Activated naive CD8-positive, alpha-beta T cell treated with anti-CD3 and anti-CD28 coated beads, Interleukin-2, amount 50 U/mL, for 24 hours (primary cell): ENCODE data around the gene GRB10.
A peak's percentile ranks its signal among the peaks of the same experiment; 100 is the strongest.

Source experiments
- ATAC-seq: fragments of 150-1000 bp; cut with Tn5 transposase; one replicate; pipeline ENCODE4 v1.10.0; 2021
- DNase-seq: peaks from one replicate; pipeline ENCODE4 v3.0.0; 2021
- H3K27ac Mint-ChIP-seq: one replicate; pipeline ENCODE4 v1.8.0; 2021; ENCODE audit warnings: mild to moderate bottlenecking, mixed read lengths
- H3K27me3 Mint-ChIP-seq: one replicate; pipeline ENCODE4 v1.8.0; 2021; ENCODE audit warnings: mixed read lengths
- H3K36me3 Mint-ChIP-seq: one replicate; pipeline ENCODE4 v1.8.0; 2021; ENCODE audit warnings: low read depth, mixed read lengths
- H3K4me1 Mint-ChIP-seq: one replicate; pipeline ENCODE4 v1.8.0; 2021; ENCODE audit warnings: mixed read lengths
- H3K4me3 Mint-ChIP-seq: one replicate; pipeline ENCODE4 v1.8.0; 2021; ENCODE audit warnings: mild to moderate bottlenecking, moderate library complexity, mixed read lengths
- H3K9me3 Mint-ChIP-seq: one replicate; pipeline ENCODE4 v1.8.0; 2021; ENCODE audit warnings: mixed read lengths

Gene GRB10

GRCh38 chr7:50628434-50629084, 154.1 kb downstream of the GRB10 start:
- ATAC-seq: no peak
- Mint-ChIP-seq H3K27ac (no peak overlapping the region), H3K9me3 (no peaks in the 10 kb centered on the region), H3K36me3 (no peaks in the 10 kb centered on the region), H3K27me3 (peaks cover 5% of the 10 kb centered on the region), H3K4me3 (no peak overlapping the region), H3K4me1 (no peaks in the 10 kb centered on the region)
- DNase-seq: no peak

- H3K4me1 Mint-ChIP-seq: no peaks in the 10 kb centered on the region
- DNase-seq (no peak), ATAC-seq (no peak)
- no peaks in the 10 kb centered on the region for H3K9me3 Mint-ChIP-seq
- H3K27ac Mint-ChIP-seq: no peak overlapping the region
- H3K36me3 Mint-ChIP-seq: no peaks in the 10 kb centered on the region
- peaks cover 2% of the 10 kb centered on the region for H3K27me3 Mint-ChIP-seq
- no peak overlapping the region for H3K4me3 Mint-ChIP-seq
These were observed 154.8 kb downstream of the GRB10 start for GRCh38 chr7:50627824-50628361.

- Mint-ChIP-seq H3K27me3 (peaks cover 2% of the 10 kb centered on the region), H3K27ac (no peak overlapping the region), H3K4me3 (no peak overlapping the region), H3K9me3 (no peaks in the 10 kb centered on the region), H3K36me3 (no peaks in the 10 kb centered on the region), H3K4me1 (no peaks in the 10 kb centered on the region)
- no peak for ATAC-seq
- DNase-seq: no peak
These were observed 156.4 kb downstream of the GRB10 start for GRCh38 chr7:50626286-50626685.

- H3K27me3 Mint-ChIP-seq: peaks cover 2% of the 10 kb centered on the region
- no peaks in the 10 kb centered on the region for H3K36me3 Mint-ChIP-seq
- H3K27ac Mint-ChIP-seq: no peak overlapping the region
- no peak for ATAC-seq
- no peak overlapping the region for H3K4me3 Mint-ChIP-seq
- no peak for DNase-seq
- H3K9me3 Mint-ChIP-seq: no peaks in the 10 kb centered on the region
- no peaks in the 10 kb centered on the region for H3K4me1 Mint-ChIP-seq
These were observed 157.3 kb downstream of the GRB10 start for GRCh38 chr7:50625360-50625759.

- no peaks in the 10 kb centered on the region for H3K27me3 Mint-ChIP-seq
- H3K9me3 Mint-ChIP-seq: no peaks in the 10 kb centered on the region
- no peak overlapping the region for H3K4me3 Mint-ChIP-seq
- DNase-seq (no peak), ATAC-seq (no peak)
- H3K27ac Mint-ChIP-seq: no peak overlapping the region
- no peaks in the 10 kb centered on the region for H3K36me3 Mint-ChIP-seq
- H3K4me1 Mint-ChIP-seq: no peaks in the 10 kb centered on the region
These were observed 159.9 kb downstream of the GRB10 start for GRCh38 chr7:50622821-50623220.

GRCh38 chr7:50621973-50622490, 160.7 kb downstream of the GRB10 start:
- Mint-ChIP-seq H3K27ac (no peak overlapping the region), H3K27me3 (no peaks in the 10 kb centered on the region), H3K36me3 (no peaks in the 10 kb centered on the region), H3K4me3 (no peak overlapping the region), H3K9me3 (no peaks in the 10 kb centered on the region), H3K4me1 (no peaks in the 10 kb centered on the region)
- no peak for ATAC-seq
- DNase-seq: no peak

GRCh38 chr7:50621206-50621605, 161.5 kb downstream of the GRB10 start:
- Mint-ChIP-seq H3K9me3 (no peaks in the 10 kb centered on the region), H3K27me3 (no peaks in the 10 kb centered on the region), H3K36me3 (no peaks in the 10 kb centered on the region), H3K4me1 (no peaks in the 10 kb centered on the region), H3K27ac (no peak overlapping the region), H3K4me3 (no peak overlapping the region)
- DNase-seq: no peak
- ATAC-seq: no peak

GRCh38 chr7:50620433-50620832, 162.3 kb downstream of the GRB10 start:
- no peak for ATAC-seq
- no peak overlapping the region for H3K27ac Mint-ChIP-seq
- no peaks in the 10 kb centered on the region for H3K9me3 Mint-ChIP-seq
- H3K4me3 Mint-ChIP-seq: no peak overlapping the region
- H3K36me3 Mint-ChIP-seq: no peaks in the 10 kb centered on the region
- no peak for DNase-seq
- H3K27me3 Mint-ChIP-seq: no peaks in the 10 kb centered on the region
- no peaks in the 10 kb centered on the region for H3K4me1 Mint-ChIP-seq

- Mint-ChIP-seq H3K4me3 (no peak overlapping the region), H3K36me3 (no peaks in the 10 kb centered on the region), H3K27ac (no peak overlapping the region), H3K27me3 (no peaks in the 10 kb centered on the region), H3K9me3 (no peaks in the 10 kb centered on the region), H3K4me1 (no peaks in the 10 kb centered on the region)
- DNase-seq (no peak), ATAC-seq (no peak)
These were observed 163.0 kb downstream of the GRB10 start for GRCh38 chr7:50619684-50620083.

GRCh38 chr7:50618281-50618680, 164.4 kb downstream of the GRB10 start:
- no peak for ATAC-seq
- Mint-ChIP-seq H3K36me3 (no peaks in the 10 kb centered on the region), H3K27ac (no peak overlapping the region), H3K9me3 (no peaks in the 10 kb centered on the region), H3K4me1 (no peaks in the 10 kb centered on the region), H3K27me3 (no peaks in the 10 kb centered on the region), H3K4me3 (no peak overlapping the region)
- DNase-seq: no peak

- H3K4me3 Mint-ChIP-seq: no peak overlapping the region
- ATAC-seq: no peak
- peaks cover 8% of the 10 kb centered on the region for H3K4me1 Mint-ChIP-seq
- no peak overlapping the region for H3K27ac Mint-ChIP-seq
- no peaks in the 10 kb centered on the region for H3K36me3 Mint-ChIP-seq
- DNase-seq: no peak
- H3K27me3 Mint-ChIP-seq: no peaks in the 10 kb centered on the region
- H3K9me3 Mint-ChIP-seq: no peaks in the 10 kb centered on the region
These were observed 167.1 kb downstream of the GRB10 start for GRCh38 chr7:50615519-50616080.

GRCh38 chr7:50614721-50615518, 167.8 kb downstream of the GRB10 start:
- Mint-ChIP-seq H3K36me3 (no peaks in the 10 kb centered on the region), H3K9me3 (no peaks in the 10 kb centered on the region), H3K27me3 (no peaks in the 10 kb centered on the region), H3K4me3 (no peak overlapping the region), H3K27ac (no peak overlapping the region), H3K4me1 (peaks cover 15% of the 10 kb centered on the region)
- ATAC-seq (peak; percentile 33), DNase-seq (no peak)

- peaks cover 18% of the 10 kb centered on the region for H3K4me1 Mint-ChIP-seq
- no peak overlapping the region for H3K4me3 Mint-ChIP-seq
- H3K36me3 Mint-ChIP-seq: no peaks in the 10 kb centered on the region
- H3K27ac Mint-ChIP-seq: no peak overlapping the region
- H3K27me3 Mint-ChIP-seq: no peaks in the 10 kb centered on the region
- no peak for DNase-seq
- no peaks in the 10 kb centered on the region for H3K9me3 Mint-ChIP-seq
- ATAC-seq: no peak
These were observed 169.2 kb downstream of the GRB10 start for GRCh38 chr7:50613473-50613872.

- DNase-seq (no peak), ATAC-seq (no peak)
- Mint-ChIP-seq H3K4me3 (no peak overlapping the region), H3K27ac (no peak overlapping the region), H3K36me3 (no peaks in the 10 kb centered on the region), H3K9me3 (peaks cover 4% of the 10 kb centered on the region), H3K27me3 (no peaks in the 10 kb centered on the region), H3K4me1 (peaks cover 25% of the 10 kb centered on the region)
These were observed 170.0 kb downstream of the GRB10 start for GRCh38 chr7:50612704-50613103.
